ENCODE results near the gene RELL2.

The RELL2 gene

DNA sequence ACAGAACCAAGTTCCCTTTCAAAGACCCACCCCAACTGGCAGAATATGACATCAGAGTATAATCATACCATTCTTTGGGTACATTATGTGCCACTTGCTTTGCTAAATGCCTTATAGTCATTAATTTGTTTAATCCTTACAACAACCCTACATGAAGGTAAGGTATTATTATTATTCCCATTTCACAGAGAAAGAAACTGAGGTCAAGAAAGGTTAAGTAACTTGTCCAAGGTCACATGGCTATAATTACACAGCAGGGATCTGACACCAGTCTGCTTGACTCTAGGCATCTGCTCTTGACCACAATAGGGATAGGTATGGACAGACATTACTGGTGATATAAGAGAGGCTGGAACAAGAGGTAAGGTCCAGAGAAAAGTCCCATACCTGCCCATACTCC is 13.2 kb downstream of the RELL2 start:
- DNase-seq (no peak), ATAC-seq (replicated peaks) (no peak)
- Mint-ChIP-seq H3K27me3 (no peaks in the 10 kb centered on the region), H3K9me3 (no peaks in the 10 kb centered on the region), H3K4me1 (peaks cover 17 to 34% of the 10 kb centered on the region in 2 donors), H3K27ac (no peak overlapping the region), H3K4me3 (peak overlapping the region; percentile 92 to 100), H3K36me3 (peaks cover 16 to 30% of the 10 kb centered on the region in 2 donors)

DNA sequence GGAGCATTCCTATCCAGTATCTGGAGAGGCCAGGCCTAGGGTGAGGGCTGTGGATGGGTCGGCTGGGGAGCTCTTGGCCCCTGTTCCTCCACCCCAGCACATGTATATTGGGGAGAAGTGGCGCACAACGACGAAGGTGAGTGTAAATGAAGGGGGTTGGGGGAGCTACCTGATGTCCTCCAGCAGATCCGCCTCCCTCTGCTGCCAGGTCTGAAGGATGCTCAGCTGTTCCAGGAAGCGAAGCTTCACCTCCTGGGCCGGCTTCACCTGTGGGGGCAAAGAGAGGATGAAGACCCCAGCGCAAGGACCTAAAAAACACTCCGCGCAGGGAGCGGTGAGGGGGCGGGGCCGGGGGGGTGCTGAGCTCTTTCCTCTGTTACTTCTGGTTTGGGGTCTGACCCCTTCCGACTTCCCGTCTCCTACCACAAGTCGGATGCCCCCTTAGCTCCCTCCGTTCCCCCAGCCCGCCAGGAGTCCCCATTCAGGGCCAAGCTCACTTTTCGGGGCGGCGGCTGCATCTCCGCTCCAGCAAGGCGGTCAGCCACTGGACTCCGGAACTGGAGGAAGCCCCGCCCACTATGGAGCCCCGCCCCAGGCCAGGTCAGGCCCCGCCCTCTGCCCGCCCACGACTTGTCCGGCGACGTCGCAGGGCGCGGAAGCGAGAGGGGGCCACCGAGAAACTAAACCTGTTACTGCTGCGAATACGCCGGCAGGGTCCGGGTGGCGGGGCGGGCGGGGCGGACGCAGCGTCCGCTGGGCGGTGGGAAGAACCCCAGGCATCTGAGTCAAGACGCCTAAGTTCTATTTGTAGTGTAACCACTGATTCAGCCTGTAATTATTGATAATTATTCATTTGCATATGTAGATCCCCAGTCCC is 14.3 kb downstream of the RELL2 start, which contains the start of gene FCHSD1:
Gene FCHSD1, minus strand, starts transcription at position 568 of the 877 bp plus-strand sequence. Its CDS starts 50 bp downstream, at position 518.
- Mint-ChIP-seq H3K27ac (peak within 1 kb of the TSS; percentile 98), H3K4me1 (peaks cover 15 to 34% of the 10 kb centered on the region in 2 donors), H3K27me3 (peaks cover 6 to 7% of the 10 kb centered on the region in 2 donors), H3K9me3 (no peaks in the 10 kb centered on the region), H3K36me3 (peaks cover 11 to 25% of the 10 kb centered on the region in 2 donors), H3K4me3 (peak within 1 kb of the TSS; percentile 92 to 100)
- ATAC-seq (replicated peaks) (peak; percentile 95 to 97), DNase-seq (peak; percentile 79)

DNA sequence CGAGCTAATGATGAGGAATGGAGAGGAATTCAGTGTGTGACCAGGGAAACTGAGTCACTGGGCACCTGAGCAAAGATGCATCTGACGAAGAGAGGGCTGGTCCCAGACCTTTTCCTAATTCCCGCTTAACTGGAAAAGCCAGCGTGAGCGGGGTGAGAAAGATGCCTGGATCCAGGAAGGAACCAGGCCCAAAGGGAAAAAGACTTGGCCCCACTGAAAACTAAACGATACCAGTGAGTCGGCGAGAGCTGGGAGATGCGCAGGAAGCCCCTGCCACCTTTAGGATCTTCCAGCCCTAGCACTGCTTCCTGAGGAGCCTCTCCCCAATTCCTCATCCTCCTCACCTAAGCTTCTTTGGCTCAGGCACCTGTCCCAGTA is 14.9 kb downstream of the RELL2 start:
- H3K27me3 Mint-ChIP-seq = peaks cover 10% of the 10 kb centered on the region in 2 donors
- H3K36me3 Mint-ChIP-seq = peaks cover 5 to 19% of the 10 kb centered on the region in 2 donors
- peaks cover 14 to 34% of the 10 kb centered on the region in 2 donors for H3K4me1 Mint-ChIP-seq
- H3K4me3 Mint-ChIP-seq = peak overlapping the region; percentile 92 to 100
- H3K9me3 Mint-ChIP-seq = no peaks in the 10 kb centered on the region
- DNase-seq (no peak), ATAC-seq (replicated peaks) (no peak)
- H3K27ac Mint-ChIP-seq = no peak overlapping the region

DNA sequence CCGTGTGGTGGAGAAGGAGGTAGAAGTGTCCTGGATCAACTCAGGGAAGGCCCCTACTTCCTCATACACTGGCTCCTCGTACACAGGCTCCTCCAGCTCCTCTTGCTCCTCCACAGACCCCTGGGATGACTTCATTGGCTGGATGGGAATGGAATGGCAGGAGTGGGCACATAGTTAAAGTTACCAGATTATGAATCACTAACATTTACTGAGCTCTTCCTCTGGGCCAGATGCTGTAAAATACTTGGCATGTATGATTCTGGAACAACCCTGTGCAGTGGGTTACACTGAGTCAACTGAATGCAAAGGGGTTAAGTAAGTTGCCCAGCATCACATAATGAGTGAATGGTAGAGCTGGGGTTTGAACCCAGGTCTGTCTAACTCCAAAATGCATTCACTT is 17.5 kb downstream of the RELL2 start:
- Mint-ChIP-seq H3K4me1 (peaks cover 10 to 29% of the 10 kb centered on the region in 2 donors), H3K27me3 (peaks cover 16 to 20% of the 10 kb centered on the region in 2 donors), H3K27ac (no peak overlapping the region), H3K9me3 (peaks cover 0 to under 1% of the 10 kb centered on the region in 2 donors), H3K36me3 (peaks cover 0 to 6% of the 10 kb centered on the region in 2 donors), H3K4me3 (no peak overlapping the region)
- DNase-seq (no peak), ATAC-seq (replicated peaks) (no peak)

DNA sequence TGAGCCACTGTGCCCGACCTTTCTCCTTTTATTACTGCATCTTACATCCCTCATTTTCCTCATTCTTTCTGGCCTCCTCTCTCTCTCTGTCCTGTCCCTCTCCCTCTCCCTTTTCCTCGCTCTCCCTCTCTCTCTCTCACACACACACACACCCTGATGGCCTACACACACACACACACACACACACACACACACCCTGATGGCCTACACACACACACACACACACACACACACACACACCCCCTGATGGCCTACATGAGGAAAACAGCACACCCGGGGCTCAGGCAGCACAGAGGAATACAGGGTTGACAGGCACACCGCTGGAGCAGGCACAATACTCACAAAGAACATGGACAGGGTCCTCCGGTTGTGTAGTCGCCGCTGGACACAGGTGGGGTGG is 18.2 kb downstream of the RELL2 start:
- peaks cover 16 to 22% of the 10 kb centered on the region in 2 donors for H3K27me3 Mint-ChIP-seq
- DNase-seq (no peak), ATAC-seq (replicated peaks) (no peak)
- H3K4me3 Mint-ChIP-seq = no peak overlapping the region
- no peak overlapping the region for H3K27ac Mint-ChIP-seq
- H3K36me3 Mint-ChIP-seq = no peaks in the 10 kb centered on the region
- peaks cover 8 to 22% of the 10 kb centered on the region in 2 donors for H3K4me1 Mint-ChIP-seq
- H3K9me3 Mint-ChIP-seq = peaks cover 0 to 2% of the 10 kb centered on the region in 2 donors

DNA sequence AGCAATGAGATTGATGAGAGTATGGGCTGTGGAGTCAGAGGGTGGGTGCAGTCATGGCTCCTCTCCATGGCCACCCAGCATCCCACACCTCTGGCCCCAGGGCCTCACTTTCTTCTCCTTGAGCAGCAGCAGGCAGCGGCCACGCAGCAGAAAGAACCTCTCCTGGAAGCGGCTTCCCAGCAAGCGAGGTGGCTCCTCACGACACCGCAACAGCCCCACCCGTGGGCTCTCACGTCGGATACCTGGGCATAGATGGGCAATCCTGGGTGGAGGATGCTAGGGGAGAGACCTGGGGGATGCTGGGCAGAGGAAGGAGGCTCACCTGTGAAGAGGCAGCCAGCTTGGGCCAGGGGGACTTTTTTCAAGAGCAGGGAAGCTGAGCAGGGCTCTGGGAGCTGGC is 19.6 kb downstream of the RELL2 start:
- H3K4me1 Mint-ChIP-seq = peaks cover 5 to 9% of the 10 kb centered on the region in 2 donors
- no peak overlapping the region for H3K4me3 Mint-ChIP-seq
- no peaks in the 10 kb centered on the region for H3K36me3 Mint-ChIP-seq
- DNase-seq (no peak), ATAC-seq (replicated peaks) (no peak)
- H3K9me3 Mint-ChIP-seq = peaks cover 0 to 2% of the 10 kb centered on the region in 2 donors
- H3K27me3 Mint-ChIP-seq = peaks cover 16 to 22% of the 10 kb centered on the region in 2 donors
- no peak overlapping the region for H3K27ac Mint-ChIP-seq

DNA sequence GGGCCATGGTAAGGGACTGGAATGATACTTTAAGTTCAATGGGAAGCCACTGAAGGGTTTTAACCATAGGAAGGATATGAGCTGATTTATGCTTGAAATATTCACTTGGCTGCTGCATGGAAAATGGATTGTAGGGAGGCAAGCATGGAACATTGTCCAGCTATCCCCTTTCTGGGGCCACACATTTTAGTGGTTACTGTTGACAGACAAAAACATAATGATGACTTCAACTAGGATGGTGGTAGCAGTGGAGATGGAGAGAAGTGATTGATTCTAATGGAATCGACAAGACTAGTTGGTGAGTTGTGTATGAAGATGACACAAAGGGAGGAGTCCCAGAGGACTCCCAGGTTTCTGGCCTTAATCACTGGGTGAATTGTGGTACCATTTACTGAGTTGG is 20.6 kb downstream of the RELL2 start:
- DNase-seq = no peak
- Mint-ChIP-seq H3K27me3 (peaks cover 16 to 22% of the 10 kb centered on the region in 2 donors), H3K27ac (no peak overlapping the region), H3K9me3 (peaks cover 0 to 2% of the 10 kb centered on the region in 2 donors), H3K4me1 (peaks cover 0 to 1% of the 10 kb centered on the region in 2 donors), H3K4me3 (no peak overlapping the region), H3K36me3 (no peaks in the 10 kb centered on the region)
- ATAC-seq (replicated peaks) = no peak

DNA sequence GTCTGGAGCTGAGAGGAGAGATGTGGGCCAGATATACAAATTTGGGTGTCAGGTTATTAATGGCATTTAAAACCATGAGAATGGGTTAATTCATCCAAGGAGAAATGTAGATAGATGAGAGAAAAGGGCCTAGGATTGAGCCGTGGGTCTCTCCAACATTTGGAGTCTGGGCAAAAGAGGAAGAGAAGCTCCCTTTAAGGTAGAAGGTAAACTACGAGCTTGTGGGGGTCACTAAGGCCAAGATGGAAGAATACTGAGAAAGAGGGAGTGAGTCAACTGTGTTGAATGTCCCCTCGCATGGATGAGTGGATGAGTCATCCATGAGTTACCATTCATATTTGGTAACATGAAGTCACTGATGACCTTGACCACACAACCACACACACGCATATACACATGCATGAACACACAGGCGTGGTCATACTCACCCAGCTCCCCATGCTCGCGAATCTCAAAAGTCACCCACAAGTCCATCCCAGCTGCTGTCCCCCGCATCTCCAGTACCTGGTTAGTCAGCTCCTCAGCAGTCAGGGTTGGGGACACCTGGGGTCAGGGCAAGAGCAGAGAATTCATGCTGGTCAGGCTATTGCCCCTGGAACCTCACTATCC is 21.2 kb downstream of the RELL2 start:
- Mint-ChIP-seq H3K4me1 (no peaks in the 10 kb centered on the region), H3K27ac (no peak overlapping the region), H3K9me3 (peaks cover 0 to 2% of the 10 kb centered on the region in 2 donors), H3K36me3 (no peaks in the 10 kb centered on the region), H3K4me3 (no peak overlapping the region), H3K27me3 (peaks cover 16 to 22% of the 10 kb centered on the region in 2 donors)
- DNase-seq = no peak
- ATAC-seq (replicated peaks) = peak; percentile 55 to 77

DNA sequence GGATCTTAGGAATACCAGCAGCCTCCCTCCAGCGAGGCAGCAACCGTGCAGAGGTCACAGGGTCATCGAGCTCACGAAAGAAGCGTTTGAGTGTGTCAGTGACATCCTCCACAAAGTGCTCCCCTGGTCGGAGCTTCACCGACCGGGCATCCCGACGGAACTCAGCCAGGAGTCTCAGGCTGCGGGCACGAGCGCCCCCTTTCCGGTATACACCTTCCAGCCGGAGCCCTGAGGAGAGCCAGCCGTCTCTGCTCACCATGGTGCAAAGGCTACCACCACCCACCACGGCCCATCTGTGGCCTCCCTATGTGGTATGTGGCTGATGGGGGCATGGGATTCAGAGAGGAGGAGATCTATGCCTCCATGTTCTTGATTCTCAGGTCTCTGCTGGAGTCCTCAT is 25.2 kb downstream of the RELL2 start:
- no peaks in the 10 kb centered on the region for H3K36me3 Mint-ChIP-seq
- no peak overlapping the region for H3K4me3 Mint-ChIP-seq
- ATAC-seq (replicated peaks) = no peak
- DNase-seq = no peak
- peaks cover 4 to 7% of the 10 kb centered on the region in 2 donors for H3K4me1 Mint-ChIP-seq
- H3K9me3 Mint-ChIP-seq = peaks cover 0 to 2% of the 10 kb centered on the region in 2 donors
- H3K27ac Mint-ChIP-seq = no peak overlapping the region
- peaks cover 3 to 10% of the 10 kb centered on the region in 2 donors for H3K27me3 Mint-ChIP-seq

DNA sequence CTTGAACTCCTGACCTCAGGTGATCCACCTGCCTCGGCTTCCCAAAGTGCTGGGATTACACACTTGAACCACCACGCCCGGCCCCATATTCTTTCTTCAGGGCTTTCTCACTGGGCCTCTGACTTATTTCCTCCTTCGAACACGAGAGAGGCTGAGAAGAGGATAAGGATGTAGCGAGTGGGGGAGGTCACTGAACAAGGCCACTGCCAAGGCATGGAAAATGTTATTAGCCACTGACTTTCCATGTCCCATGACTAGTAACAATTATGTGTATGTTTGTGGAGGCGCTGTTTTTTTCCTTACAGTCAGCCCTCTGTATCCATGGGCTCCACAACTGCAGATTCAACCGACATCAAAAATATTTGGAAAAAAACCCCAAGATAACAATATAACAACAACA is 26.7 kb downstream of the RELL2 start:
- no peak overlapping the region for H3K27ac Mint-ChIP-seq
- peaks cover 0 to 2% of the 10 kb centered on the region in 2 donors for H3K9me3 Mint-ChIP-seq
- no peak for DNase-seq
- no peak for ATAC-seq (replicated peaks)
- no peaks in the 10 kb centered on the region for H3K36me3 Mint-ChIP-seq
- peaks cover 0 to 4% of the 10 kb centered on the region in 2 donors for H3K27me3 Mint-ChIP-seq
- H3K4me3 Mint-ChIP-seq = no peak overlapping the region
- H3K4me1 Mint-ChIP-seq = peaks cover 4 to 7% of the 10 kb centered on the region in 2 donors

DNA sequence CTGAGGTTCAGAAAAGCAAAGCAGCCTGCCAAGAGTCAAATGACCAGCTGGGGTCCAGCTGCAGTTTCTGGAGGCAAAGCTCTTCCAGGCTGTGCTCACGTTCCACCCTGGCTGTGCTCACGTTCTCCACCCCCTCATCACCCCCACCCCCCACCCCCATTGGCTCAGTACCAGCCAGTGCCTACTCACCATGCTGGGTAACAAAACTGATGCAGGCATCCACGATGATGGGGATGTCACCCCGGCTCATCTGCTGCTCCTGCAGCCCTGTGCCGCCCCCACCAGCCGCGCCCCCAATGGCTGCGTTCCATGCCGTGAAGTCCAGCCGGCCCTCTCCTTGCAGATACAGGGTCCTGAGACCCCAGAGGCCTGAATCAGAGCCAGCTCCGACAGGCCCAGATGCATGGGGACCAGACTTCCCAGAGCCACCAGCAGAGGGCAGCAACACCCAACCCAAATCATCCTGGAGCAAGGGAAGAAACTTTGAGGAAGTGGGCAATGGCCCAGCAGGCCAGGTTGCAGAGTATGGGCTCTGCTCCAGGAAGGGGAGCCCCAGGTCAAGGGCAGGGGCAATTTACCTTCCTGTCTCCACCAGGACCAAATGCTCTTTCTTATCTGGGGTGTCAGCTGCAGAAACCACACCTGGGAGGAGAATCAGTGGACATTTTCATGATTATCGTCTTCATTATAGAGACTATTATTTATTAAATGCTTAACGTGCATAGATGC is 28.1 kb downstream of the RELL2 start:
- H3K4me3 Mint-ChIP-seq = no peak overlapping the region
- DNase-seq (peak; percentile 59), ATAC-seq (replicated peaks) (peak; percentile 98 to 99)
- no peaks in the 10 kb centered on the region for H3K9me3 Mint-ChIP-seq
- no peak overlapping the region for H3K27ac Mint-ChIP-seq
- no peaks in the 10 kb centered on the region for H3K36me3 Mint-ChIP-seq
- H3K4me1 Mint-ChIP-seq = peaks cover 4 to 7% of the 10 kb centered on the region in 2 donors
- H3K27me3 Mint-ChIP-seq = peaks cover 4 to 5% of the 10 kb centered on the region in 2 donors

DNA sequence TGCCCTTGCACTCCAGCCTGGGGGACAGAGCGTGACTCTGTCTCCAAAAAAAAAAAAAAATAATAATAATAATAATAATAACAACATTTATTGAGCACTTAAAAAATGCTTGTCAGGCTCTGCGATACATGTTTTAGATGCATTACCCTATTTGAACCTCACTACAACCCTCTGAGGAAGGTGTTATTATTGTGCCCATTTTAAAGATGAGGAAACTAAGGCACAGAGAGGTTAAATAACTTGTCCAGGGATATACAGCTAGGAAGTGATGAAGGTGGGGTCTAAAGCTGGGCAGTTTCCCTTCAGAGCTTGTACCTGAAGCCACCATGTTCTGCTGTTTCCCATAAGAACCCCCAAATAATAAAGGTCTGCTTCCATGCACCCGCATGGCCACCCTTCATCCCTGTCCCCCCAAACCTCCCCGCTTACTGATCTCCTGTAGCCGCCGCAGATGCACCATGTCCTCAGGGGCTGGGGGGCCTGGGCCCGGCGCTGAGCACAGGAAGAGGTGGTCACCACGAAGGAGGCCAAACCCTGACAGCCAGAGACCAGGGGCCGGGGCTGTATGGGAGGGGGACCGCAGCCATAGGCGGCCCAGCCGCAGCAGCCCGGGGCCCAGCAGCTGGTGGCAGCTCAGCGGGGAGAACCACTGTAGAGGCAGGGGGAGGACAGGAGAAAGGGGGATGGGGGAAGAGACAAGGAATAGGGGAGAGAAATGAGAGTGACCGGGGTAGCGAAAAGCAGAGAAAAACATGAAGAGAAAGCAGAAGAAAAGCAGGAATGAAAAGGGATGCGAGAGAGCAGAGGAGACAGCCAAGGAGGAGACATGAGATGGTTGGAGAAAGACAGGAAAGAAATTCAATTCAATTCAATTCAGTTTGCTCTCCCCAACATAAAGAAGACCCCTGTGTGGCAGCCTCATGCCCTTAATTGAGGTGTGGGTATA is 29.5 kb downstream of the RELL2 start:
- ATAC-seq (replicated peaks) = no peak
- H3K27me3 Mint-ChIP-seq = peaks cover 5 to 8% of the 10 kb centered on the region in 2 donors
- H3K9me3 Mint-ChIP-seq = no peaks in the 10 kb centered on the region
- H3K36me3 Mint-ChIP-seq = no peaks in the 10 kb centered on the region
- DNase-seq = no peak
- no peak overlapping the region for H3K4me3 Mint-ChIP-seq
- H3K27ac Mint-ChIP-seq = no peak overlapping the region
- peaks cover 4 to 7% of the 10 kb centered on the region in 2 donors for H3K4me1 Mint-ChIP-seq

DNA sequence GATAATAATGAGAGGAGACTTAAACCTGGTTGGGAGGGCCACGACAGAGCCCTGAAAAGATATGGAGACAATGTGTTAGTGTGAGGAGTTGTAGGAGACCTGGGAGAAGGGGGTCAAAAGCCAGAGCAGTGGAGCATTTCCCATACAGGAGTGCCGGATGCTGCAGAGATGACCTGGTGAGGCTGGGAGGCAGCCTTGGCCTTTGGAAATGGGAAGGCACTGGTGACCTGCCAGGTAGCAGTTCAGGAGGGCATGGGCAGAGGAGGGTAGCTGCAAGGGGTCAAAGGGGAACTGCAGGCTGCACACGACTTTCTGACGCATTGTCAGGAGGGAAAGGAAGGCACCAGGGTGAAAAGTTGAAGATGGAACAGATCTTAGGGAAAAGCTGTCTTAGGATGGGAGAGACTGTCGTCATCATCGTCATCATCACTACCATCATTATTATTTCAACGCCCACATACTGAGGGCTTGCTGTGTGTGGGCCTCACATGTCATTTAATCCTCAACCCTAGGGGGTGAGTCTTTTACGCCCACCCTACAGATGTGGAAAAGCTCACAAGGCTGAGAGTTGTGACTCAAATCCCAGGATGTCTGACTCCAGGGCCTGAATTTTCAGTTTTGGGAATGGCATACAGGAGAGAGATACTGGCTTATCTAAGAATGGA is 31.9 kb downstream of the RELL2 start:
- H3K4me3 Mint-ChIP-seq = no peak overlapping the region
- no peaks in the 10 kb centered on the region for H3K9me3 Mint-ChIP-seq
- no peak for ATAC-seq (replicated peaks)
- H3K27me3 Mint-ChIP-seq = peaks cover 5 to 8% of the 10 kb centered on the region in 2 donors
- no peak overlapping the region for H3K27ac Mint-ChIP-seq
- no peak for DNase-seq
- H3K36me3 Mint-ChIP-seq = no peaks in the 10 kb centered on the region
- H3K4me1 Mint-ChIP-seq = peaks cover 5 to 7% of the 10 kb centered on the region in 2 donors

Data from stimulated activated naive B cell treated with anti-CD40 and anti-IgM and Interleukin-4, amounts not matched to agents 10 μg/mL and 1 μg/mL and 100 μg/mL, for 72 hours (primary cell).